Progenitor cell of endocrine pancreas (in vitro differentiated cells): ENCODE results near the gene TPST2. TPM values are rescaled to one million over a fixed set of nuclear protein-coding genes. Genes with fewer than 3 reads are reported as not detected.

ENCODE experiments used
- DNase-seq: peaks from one replicate; pipeline ENCODE4 v3.0.0; 2021; ENCODE audit warnings: low spot score; ENCODE audit not compliant: unreplicated experiment
- H3K27ac Mint-ChIP-seq: 2 replicates; pipeline ENCODE4 v1.8.0; 2021; ENCODE audit warnings: mild to moderate bottlenecking, moderate library complexity, mixed read lengths
- H3K27me3 Mint-ChIP-seq: 2 replicates; pipeline ENCODE4 v1.8.0; 2021; ENCODE audit warnings: mixed read lengths
- H3K36me3 Mint-ChIP-seq: 2 replicates; pipeline ENCODE4 v1.8.0; 2022; ENCODE audit warnings: mixed read lengths; ENCODE audit not compliant: insufficient read depth
- H3K4me1 Mint-ChIP-seq: 2 replicates; pipeline ENCODE4 v1.8.0; 2021; ENCODE audit warnings: low read depth, mixed read lengths
- H3K4me3 Mint-ChIP-seq: 2 replicates; pipeline ENCODE4 v1.8.0; 2021; ENCODE audit warnings: low read depth, mild to moderate bottlenecking, moderate library complexity, mixed read lengths
- H3K9me3 Mint-ChIP-seq: 2 replicates; pipeline ENCODE4 v1.8.0; 2021; ENCODE audit warnings: low read depth, mixed read lengths
- total RNA-seq: library from RNA; stranded (reverse); gene quantifications from 2 replicates; pipeline ENCODE4 v1.2.1, GENCODE V29; 2021
- TF ChIP-seq, protein P1 (sequence below): fragments of 200-600 bp; sonication (generic); IDR thresholded peaks from one replicate; pipeline ENCODE4 v1.5.0; 2021; ENCODE audit warnings: antibody characterized with exemption, mild to moderate bottlenecking; ENCODE audit not compliant: unreplicated experiment

The TPST2 gene
- total RNA-seq, 1 donor from 2014 or later = 19.1 TPM

DNA sequence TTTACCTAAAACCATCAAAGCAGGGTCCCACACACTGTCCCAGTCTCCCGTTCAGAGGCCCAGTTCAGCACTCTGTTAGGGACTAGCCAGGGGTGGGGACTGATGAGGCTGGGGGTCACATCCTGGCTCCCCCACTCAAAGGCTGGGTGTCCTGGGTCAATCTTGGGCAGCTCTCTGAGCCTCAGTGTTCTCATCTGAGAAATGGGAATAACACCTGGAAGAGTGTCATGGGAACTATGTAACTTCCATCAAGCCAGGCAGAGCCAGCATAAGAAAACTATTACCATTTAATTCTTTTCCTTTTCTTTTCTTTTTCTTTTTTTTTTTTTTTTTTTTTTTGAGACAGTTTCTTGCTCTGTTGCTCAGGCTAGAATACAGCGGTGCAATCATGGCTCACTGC, 38.4 kb downstream of the TPST2 start:
- no peak overlapping the region for H3K27ac Mint-ChIP-seq
- no peaks in the 10 kb centered on the region for H3K36me3 Mint-ChIP-seq
- no peak for DNase-seq
- no peaks in the 10 kb centered on the region for H3K27me3 Mint-ChIP-seq
- no peaks in the 10 kb centered on the region for H3K4me1 Mint-ChIP-seq
- no peaks in the 10 kb centered on the region for H3K9me3 Mint-ChIP-seq
- no peak overlapping the region for H3K4me3 Mint-ChIP-seq
- TF ChIP-seq, protein P1, sequence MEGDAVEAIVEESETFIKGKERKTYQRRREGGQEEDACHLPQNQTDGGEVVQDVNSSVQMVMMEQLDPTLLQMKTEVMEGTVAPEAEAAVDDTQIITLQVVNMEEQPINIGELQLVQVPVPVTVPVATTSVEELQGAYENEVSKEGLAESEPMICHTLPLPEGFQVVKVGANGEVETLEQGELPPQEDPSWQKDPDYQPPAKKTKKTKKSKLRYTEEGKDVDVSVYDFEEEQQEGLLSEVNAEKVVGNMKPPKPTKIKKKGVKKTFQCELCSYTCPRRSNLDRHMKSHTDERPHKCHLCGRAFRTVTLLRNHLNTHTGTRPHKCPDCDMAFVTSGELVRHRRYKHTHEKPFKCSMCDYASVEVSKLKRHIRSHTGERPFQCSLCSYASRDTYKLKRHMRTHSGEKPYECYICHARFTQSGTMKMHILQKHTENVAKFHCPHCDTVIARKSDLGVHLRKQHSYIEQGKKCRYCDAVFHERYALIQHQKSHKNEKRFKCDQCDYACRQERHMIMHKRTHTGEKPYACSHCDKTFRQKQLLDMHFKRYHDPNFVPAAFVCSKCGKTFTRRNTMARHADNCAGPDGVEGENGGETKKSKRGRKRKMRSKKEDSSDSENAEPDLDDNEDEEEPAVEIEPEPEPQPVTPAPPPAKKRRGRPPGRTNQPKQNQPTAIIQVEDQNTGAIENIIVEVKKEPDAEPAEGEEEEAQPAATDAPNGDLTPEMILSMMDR = no peak

DNA sequence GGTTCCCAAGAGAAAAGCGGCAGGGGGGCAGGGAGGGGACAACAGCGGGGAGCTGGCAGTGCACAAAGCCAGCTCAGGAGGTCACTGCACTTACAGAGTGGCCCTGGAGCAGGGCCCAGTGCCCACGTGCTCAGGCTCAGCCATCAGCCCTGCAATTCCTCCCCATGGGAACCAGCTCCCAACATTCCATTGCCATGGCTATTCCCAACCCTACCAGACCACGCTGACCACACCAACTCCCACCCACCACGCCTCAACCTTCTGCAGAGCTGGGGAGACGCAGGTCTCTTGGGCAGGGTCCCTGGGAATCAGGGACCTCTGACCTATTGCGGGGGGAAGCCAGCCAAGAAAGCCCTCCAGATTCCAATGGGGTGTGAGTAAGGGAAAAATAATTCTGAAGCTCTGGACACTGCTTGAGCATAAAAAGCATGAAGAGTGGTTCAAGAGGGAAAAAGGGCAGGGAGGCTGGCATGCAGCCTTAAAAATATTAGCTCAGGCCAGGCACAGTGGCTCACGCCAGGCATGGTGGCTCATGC, 39.4 kb downstream of the TPST2 start:
- TF ChIP-seq, protein P1 = no peak
- H3K27ac Mint-ChIP-seq = peak overlapping the region; percentile 76
- no peak overlapping the region for H3K4me3 Mint-ChIP-seq
- H3K9me3 Mint-ChIP-seq = no peaks in the 10 kb centered on the region
- H3K4me1 Mint-ChIP-seq = no peaks in the 10 kb centered on the region
- no peaks in the 10 kb centered on the region for H3K36me3 Mint-ChIP-seq
- H3K27me3 Mint-ChIP-seq = no peaks in the 10 kb centered on the region
- DNase-seq = no peak

DNA sequence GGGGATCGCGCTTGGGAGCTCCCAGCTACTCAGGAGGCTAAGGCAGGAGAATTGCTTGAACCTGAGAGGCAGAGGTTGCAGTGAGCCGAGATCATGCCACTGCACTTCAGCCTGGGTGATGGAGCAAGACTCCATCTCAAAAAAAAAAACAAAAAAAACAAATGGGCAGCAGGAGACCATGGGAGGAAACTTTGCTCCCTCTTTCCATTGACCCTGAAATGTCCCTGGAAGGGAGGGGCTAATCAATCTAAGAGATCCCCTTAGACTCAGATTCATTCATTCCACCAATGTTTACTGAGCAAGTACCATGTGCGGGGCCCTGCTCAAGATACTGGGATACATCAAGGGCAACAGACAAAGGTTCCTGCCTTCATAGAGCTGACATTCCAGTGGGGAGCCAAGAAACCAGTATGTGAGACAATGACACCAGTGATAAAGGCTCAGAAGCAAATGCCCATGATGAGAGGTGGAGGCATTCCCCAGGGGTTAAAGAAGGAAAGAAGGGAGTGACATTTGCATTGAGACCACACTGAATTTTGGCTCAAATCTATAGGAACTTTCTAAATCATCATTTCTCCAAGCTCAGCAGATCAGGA, 39.9 kb downstream of the TPST2 start:
- TF ChIP-seq, protein P1 = no peak
- DNase-seq = no peak
- H3K27me3 Mint-ChIP-seq = no peaks in the 10 kb centered on the region
- no peaks in the 10 kb centered on the region for H3K4me1 Mint-ChIP-seq
- H3K36me3 Mint-ChIP-seq = no peaks in the 10 kb centered on the region
- no peak overlapping the region for H3K4me3 Mint-ChIP-seq
- H3K27ac Mint-ChIP-seq = no peak overlapping the region
- H3K9me3 Mint-ChIP-seq = no peaks in the 10 kb centered on the region

DNA sequence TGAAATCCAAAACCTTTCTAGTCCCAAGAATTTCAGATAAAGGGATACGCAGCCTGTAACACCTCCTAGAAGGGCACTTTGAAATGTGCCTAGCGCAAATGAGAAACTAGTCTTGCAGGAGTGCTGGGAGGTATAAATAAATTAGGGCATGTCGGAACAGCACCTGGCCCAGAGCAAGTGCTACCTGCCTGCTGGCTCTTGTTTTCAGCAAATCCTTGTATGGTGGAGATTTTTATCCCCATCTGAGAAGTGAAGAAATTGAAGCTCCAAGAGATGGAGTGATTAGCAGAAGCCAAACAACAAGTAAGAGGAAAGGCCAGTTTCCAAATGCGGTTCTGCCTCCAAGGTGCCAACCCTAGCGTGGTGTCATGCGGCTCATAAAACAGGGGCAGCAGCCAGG, 40.9 kb downstream of the TPST2 start:
- Mint-ChIP-seq H3K9me3 (no peaks in the 10 kb centered on the region), H3K4me1 (no peaks in the 10 kb centered on the region), H3K36me3 (no peaks in the 10 kb centered on the region), H3K27ac (no peak overlapping the region), H3K27me3 (no peaks in the 10 kb centered on the region), H3K4me3 (no peak overlapping the region)
- TF ChIP-seq, protein P1 = no peak
- no peak for DNase-seq

DNA sequence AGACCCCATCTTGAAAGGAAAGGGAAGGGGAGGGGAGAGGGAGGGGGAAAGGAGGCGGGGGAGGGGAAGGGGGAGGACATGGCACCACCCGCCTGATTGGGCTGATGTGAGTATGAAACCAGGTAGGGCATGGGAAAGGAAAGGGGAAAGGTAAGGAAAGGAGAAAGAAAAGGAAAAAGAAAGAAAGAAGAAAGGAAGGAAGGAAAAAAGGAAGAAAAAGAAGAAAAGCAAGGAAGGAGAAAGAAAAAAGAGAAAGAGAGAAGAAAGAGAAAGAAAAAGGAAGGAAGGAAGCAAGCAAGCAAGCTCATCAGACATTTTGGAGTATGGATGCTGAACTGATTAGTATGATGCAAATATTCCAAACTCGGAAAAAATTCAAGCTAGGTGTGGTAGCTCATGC, 41.6 kb downstream of the TPST2 start:
- Mint-ChIP-seq H3K4me1 (no peaks in the 10 kb centered on the region), H3K9me3 (no peaks in the 10 kb centered on the region), H3K27me3 (no peaks in the 10 kb centered on the region), H3K36me3 (no peaks in the 10 kb centered on the region), H3K4me3 (no peak overlapping the region), H3K27ac (no peak overlapping the region)
- DNase-seq = no peak
- TF ChIP-seq, protein P1 = no peak
